Ammon's horn (tissue), 1 donor: ENCODE measurements around the gene AAMDC.
A peak's percentile ranks its signal among the peaks of the same experiment; 100 is the strongest.
"Not testable (repeated sequence)": the region's sequence is repeated elsewhere in the genome, so short reads cannot be mapped to it uniquely, and the experiment has no call there.

Source experiments
- DNase-seq: peaks from one replicate; pipeline ENCODE4 v3.0.0-alpha.2; 2016; ENCODE audit warnings: low spot score

AAMDC gene

GRCh38 chr11:77821349-77821851, 456 bp downstream of the AAMDC start:
- peak; percentile 32 for DNase-seq

- DNase-seq: not testable (repeated sequence)
These were observed 1.2 kb downstream of the AAMDC start for GRCh38 chr11:77822126-77822525.

GRCh38 chr11:77823775-77824174, 2.8 kb downstream of the AAMDC start:
- no peak for DNase-seq

GRCh38 chr11:77828926-77829325, 8.0 kb downstream of the AAMDC start:
- DNase-seq: no peak

- DNase-seq: no peak
These were observed 12.4 kb downstream of the AAMDC start for GRCh38 chr11:77833302-77833701.

- no peak for DNase-seq
These were observed 21.6 kb downstream of the AAMDC start for GRCh38 chr11:77842441-77843121.

- not testable (repeated sequence) for DNase-seq
These were observed 22.8 kb downstream of the AAMDC start for GRCh38 chr11:77843700-77844099.

- DNase-seq: no peak
These were observed 30.6 kb downstream of the AAMDC start for GRCh38 chr11:77851503-77851902.

GRCh38 chr11:77854838-77855237, 33.9 kb downstream of the AAMDC start:
- DNase-seq: no peak

- DNase-seq: not testable (repeated sequence)
These were observed 37.0 kb downstream of the AAMDC start for GRCh38 chr11:77857906-77858457.

GRCh38 chr11:77861444-77861843, 40.5 kb downstream of the AAMDC start:
- not testable (repeated sequence) for DNase-seq

GRCh38 chr11:77865805-77866204, 44.9 kb downstream of the AAMDC start:
- no peak for DNase-seq

- no peak for DNase-seq
These were observed 45.4 kb downstream of the AAMDC start for GRCh38 chr11:77866336-77866735.

GRCh38 chr11:77868744-77869143, 47.8 kb downstream of the AAMDC start:
- no peak for DNase-seq

- DNase-seq: no peak
These were observed 50.9 kb downstream of the AAMDC start for GRCh38 chr11:77871855-77872254.

GRCh38 chr11:77873345-77873744, 52.4 kb downstream of the AAMDC start:
- no peak for DNase-seq

GRCh38 chr11:77874206-77874605, 53.3 kb downstream of the AAMDC start:
- DNase-seq: no peak

- no peak for DNase-seq
These were observed 55.1 kb downstream of the AAMDC start for GRCh38 chr11:77876045-77876444.

GRCh38 chr11:77878247-77878646, 57.3 kb downstream of the AAMDC start:
- DNase-seq: not testable (repeated sequence)

GRCh38 chr11:77879218-77879617, 58.3 kb downstream of the AAMDC start:
- no peak for DNase-seq

- no peak for DNase-seq
These were observed 61.5 kb downstream of the AAMDC start for GRCh38 chr11:77882396-77882795.

GRCh38 chr11:77883775-77884174, 62.8 kb downstream of the AAMDC start:
- DNase-seq: no peak

GRCh38 chr11:77884186-77884828, 63.4 kb downstream of the AAMDC start:
- no peak for DNase-seq
